GM19397 (cell line): ENCODE measurements around the gene KIF5B.
"Not testable (repeated sequence)": the region's sequence is repeated elsewhere in the genome, so short reads cannot be mapped to it uniquely, and the experiment has no call there.

Experiments
- ATAC-seq: cut with Tn5 transposase; IDR thresholded peaks from one replicate; pipeline ENCODE4 v1.9.1; 2021; ENCODE audit warnings: mild to moderate bottlenecking, moderate library complexity; ENCODE audit not compliant: unreplicated experiment

The KIF5B gene

GRCh38 chr10:32017044-32017443 lies 39.2 kb downstream of the KIF5B start:
- no peak for ATAC-seq

GRCh38 chr10:32015386-32015785 lies 40.8 kb downstream of the KIF5B start:
- ATAC-seq: no peak

GRCh38 chr10:32007026-32007425 lies 49.2 kb downstream of the KIF5B start:
- ATAC-seq: no peak

GRCh38 chr10:32005050-32005449 lies 51.2 kb downstream of the KIF5B start:
- no peak for ATAC-seq

GRCh38 chr10:32004161-32004591 lies 52.0 kb downstream of the KIF5B start:
- ATAC-seq: no peak

GRCh38 chr10:32002531-32002930 lies 53.7 kb downstream of the KIF5B start:
- no peak for ATAC-seq

- ATAC-seq: no peak
These were observed 55.3 kb downstream of the KIF5B start for GRCh38 chr10:32000937-32001336.

- ATAC-seq: no peak
These were observed 56.4 kb downstream of the KIF5B start for GRCh38 chr10:31999836-32000235.

- ATAC-seq: no peak
These were observed 57.1 kb downstream of the KIF5B start for GRCh38 chr10:31999070-31999660.

GRCh38 chr10:31994926-31995325 lies 61.3 kb downstream of the KIF5B start:
- ATAC-seq: no peak

GRCh38 chr10:31990937-31991336 lies 65.3 kb downstream of the KIF5B start:
- no peak for ATAC-seq

- not testable (repeated sequence) for ATAC-seq
These were observed 68.4 kb downstream of the KIF5B start for GRCh38 chr10:31987786-31988185.

GRCh38 chr10:31982111-31982510 lies 74.1 kb downstream of the KIF5B start:
- no peak for ATAC-seq

- ATAC-seq: no peak
These were observed 75.8 kb downstream of the KIF5B start for GRCh38 chr10:31980471-31980870.

- ATAC-seq: not testable (repeated sequence)
These were observed 77.2 kb downstream of the KIF5B start for GRCh38 chr10:31979071-31979470.

- no peak for ATAC-seq
These were observed 78.1 kb downstream of the KIF5B start for GRCh38 chr10:31978156-31978483.

- no peak for ATAC-seq
These were observed 78.6 kb downstream of the KIF5B start for GRCh38 chr10:31977440-31978155.

GRCh38 chr10:31975157-31975765 lies 81.0 kb downstream of the KIF5B start:
- ATAC-seq: no peak

GRCh38 chr10:31974434-31975124 lies 81.6 kb downstream of the KIF5B start:
- ATAC-seq: no peak

GRCh38 chr10:31972519-31973041 lies 83.6 kb downstream of the KIF5B start:
- ATAC-seq: no peak

- not testable (repeated sequence) for ATAC-seq
These were observed 86.4 kb downstream of the KIF5B start for GRCh38 chr10:31969847-31970246.

GRCh38 chr10:31963589-31963980 lies 92.6 kb downstream of the KIF5B start:
- no peak for ATAC-seq
